Activated CD4-positive, alpha-beta memory T cell treated with anti-CD3 and anti-CD28 coated beads for 36 hours (primary cell): Measurements from ENCODE around the gene CACNA1C. TPM values are rescaled to one million over a fixed set of nuclear protein-coding genes. Genes with fewer than 3 reads are reported as not detected.

ENCODE experiments used
- CTCF ChIA-PET: fragments of 350-600 bp; sonication (Branson Sonifier 250); formaldehyde crosslinking; loops from one replicate; lab custom pipeline; 2021; ENCODE audit warnings: antibody characterized with exemption, inconsistent platforms; lab: Charles Lee
- POLR2A ChIA-PET: fragments of 350-600 bp; sonication (Branson Sonifier 250); formaldehyde crosslinking; loops from one replicate; lab custom pipeline; 2021; ENCODE audit warnings: antibody characterized with exemption; lab: Charles Lee
- DNase-seq: peaks from one replicate; pipeline ENCODE4 v3.0.0-alpha.2; 2020
- H3K27ac Mint-ChIP-seq: one replicate; pipeline ENCODE4 v1.8.0; 2021; ENCODE audit warnings: mixed read lengths
- H3K27me3 Mint-ChIP-seq: one replicate; pipeline ENCODE4 v1.8.0; 2021; ENCODE audit warnings: mixed read lengths
- H3K36me3 Mint-ChIP-seq: one replicate; pipeline ENCODE4 v1.8.0; 2021; ENCODE audit warnings: mixed read lengths
- H3K4me1 Mint-ChIP-seq: one replicate; pipeline ENCODE4 v1.8.0; 2021; ENCODE audit warnings: low read depth, mixed read lengths
- H3K4me3 Mint-ChIP-seq: one replicate; pipeline ENCODE4 v1.8.0; 2021; ENCODE audit warnings: mild to moderate bottlenecking, mixed read lengths
- H3K9me3 Mint-ChIP-seq: one replicate; pipeline ENCODE4 v1.8.0; 2021; ENCODE audit warnings: mixed read lengths
- intact Hi-C: fragments of 100-400 bp; cut with micrococcal nuclease; formaldehyde crosslinking; loops from one replicate; pipeline ENCODE4 v1.15.1; 2023
- total RNA-seq, 2 experiments: library from RNA; stranded (reverse); gene quantifications; one replicate each; pipeline ENCODE4 v1.2.3, GENCODE V29; 2021

Gene CACNA1C
- total RNA-seq, 2 experiments from 2014 or later, result 0.07 to 0.12 TPM

GRCh38 chr12:2338991-2339431, 286.2 kb downstream of the CACNA1C start:
- H3K36me3 Mint-ChIP-seq, result no peaks in the 10 kb centered on the region
- intact Hi-C loops, result no loop called here
- CTCF ChIA-PET, result no interaction called here
- peaks cover 12% of the 10 kb centered on the region for H3K27me3 Mint-ChIP-seq
- H3K4me3 Mint-ChIP-seq, result no peak overlapping the region
- no peak for DNase-seq
- H3K27ac Mint-ChIP-seq, result no peak overlapping the region
- POLR2A ChIA-PET, result no interaction called here
- H3K9me3 Mint-ChIP-seq, result no peaks in the 10 kb centered on the region
- H3K4me1 Mint-ChIP-seq, result no peaks in the 10 kb centered on the region

DNA sequence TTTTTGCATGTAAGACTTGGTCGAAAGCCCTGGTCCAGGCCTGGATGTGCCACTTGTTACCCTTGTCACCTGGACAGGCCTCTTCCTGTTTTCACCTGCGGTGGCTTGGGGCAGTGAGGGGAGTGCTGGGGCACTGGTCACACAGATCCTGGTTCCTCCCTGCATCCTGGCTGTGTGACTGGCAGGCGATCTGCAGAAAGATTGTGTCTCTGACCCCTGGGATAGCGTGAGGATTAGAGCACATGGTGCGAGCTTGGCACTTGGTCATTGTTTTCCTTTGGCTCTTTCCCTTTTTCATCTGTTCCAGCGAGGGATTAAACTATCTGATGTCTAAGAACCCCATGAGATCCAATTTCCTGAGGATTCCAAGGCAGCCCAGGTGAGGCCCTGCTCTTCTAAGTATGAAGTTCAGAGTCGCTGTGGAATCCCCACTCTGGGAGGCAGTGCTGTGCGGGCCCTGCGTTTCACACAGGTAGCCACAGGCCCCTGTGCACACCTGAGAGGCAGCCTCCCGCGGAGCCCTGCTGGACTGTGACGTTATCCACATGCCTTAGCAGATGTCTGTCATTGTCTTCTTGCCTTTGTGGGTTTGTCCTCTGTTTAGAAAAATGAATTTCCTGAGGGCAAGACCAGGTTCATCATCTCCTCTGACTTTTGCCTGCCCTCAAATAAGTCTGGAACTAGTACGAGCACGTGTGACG, 288.4 kb downstream of the CACNA1C start:
- no peak overlapping the region for H3K4me3 Mint-ChIP-seq
- no peaks in the 10 kb centered on the region for H3K9me3 Mint-ChIP-seq
- H3K27me3 Mint-ChIP-seq, result peaks cover 9% of the 10 kb centered on the region
- ChIA-PET POLR2A (no interaction called here), CTCF (no interaction called here)
- intact Hi-C loops, result no loop called here
- no peaks in the 10 kb centered on the region for H3K4me1 Mint-ChIP-seq
- H3K27ac Mint-ChIP-seq, result no peak overlapping the region
- DNase-seq, result no peak
- H3K36me3 Mint-ChIP-seq, result no peaks in the 10 kb centered on the region

GRCh38 chr12:2341871-2342270, 289.1 kb downstream of the CACNA1C start:
- intact Hi-C loops, result no loop called here
- no peak overlapping the region for H3K27ac Mint-ChIP-seq
- no peaks in the 10 kb centered on the region for H3K4me1 Mint-ChIP-seq
- no peak overlapping the region for H3K4me3 Mint-ChIP-seq
- no peak for DNase-seq
- no peaks in the 10 kb centered on the region for H3K36me3 Mint-ChIP-seq
- H3K9me3 Mint-ChIP-seq, result no peaks in the 10 kb centered on the region
- CTCF ChIA-PET, result no interaction called here
- POLR2A ChIA-PET, result no interaction called here
- H3K27me3 Mint-ChIP-seq, result peaks cover 9% of the 10 kb centered on the region

- intact Hi-C loops, result no loop called here
- H3K36me3 Mint-ChIP-seq, result no peaks in the 10 kb centered on the region
- H3K27me3 Mint-ChIP-seq, result peaks cover 6% of the 10 kb centered on the region
- H3K4me3 Mint-ChIP-seq, result no peak overlapping the region
- no peak for DNase-seq
- ChIA-PET CTCF (no interaction called here), POLR2A (no interaction called here)
- H3K27ac Mint-ChIP-seq, result no peak overlapping the region
- H3K9me3 Mint-ChIP-seq, result no peaks in the 10 kb centered on the region
- H3K4me1 Mint-ChIP-seq, result no peaks in the 10 kb centered on the region
Observed at GRCh38 chr12:2343681-2344080, 290.9 kb downstream of the CACNA1C start.

DNA sequence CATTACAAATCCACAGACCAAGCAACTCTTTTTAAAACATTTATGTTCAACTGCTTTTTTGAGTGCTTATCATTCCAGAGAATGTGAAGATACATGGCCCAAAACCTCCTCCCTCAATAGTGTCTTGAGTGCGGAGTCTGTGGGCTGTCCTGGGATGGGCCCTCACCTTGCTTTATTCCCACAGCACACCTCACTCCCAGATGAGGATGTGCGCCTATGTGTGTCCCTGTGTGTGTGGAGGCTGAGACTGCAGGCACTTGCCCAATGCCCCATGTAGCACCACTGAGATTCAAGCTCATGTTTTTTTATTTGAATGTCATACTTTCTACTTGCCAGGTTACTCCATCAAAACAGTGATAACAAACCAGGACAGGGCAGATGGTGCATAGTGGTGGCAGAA, 291.7 kb downstream of the CACNA1C start:
- Mint-ChIP-seq H3K27me3 (peaks cover 6% of the 10 kb centered on the region), H3K9me3 (no peaks in the 10 kb centered on the region), H3K36me3 (no peaks in the 10 kb centered on the region), H3K27ac (no peak overlapping the region), H3K4me1 (no peaks in the 10 kb centered on the region), H3K4me3 (no peak overlapping the region)
- DNase-seq, result no peak
- ChIA-PET CTCF (interaction anchor here (0.5 kb wide), 1 partner anchor 14 kb away, joined by 3 read pairs; no protein-coding TSS in a partner anchor), POLR2A (no interaction called here)
- intact Hi-C loops, result no loop called here

GRCh38 chr12:2344885-2345284, 292.1 kb downstream of the CACNA1C start:
- H3K9me3 Mint-ChIP-seq, result no peaks in the 10 kb centered on the region
- no peak for DNase-seq
- H3K4me1 Mint-ChIP-seq, result no peaks in the 10 kb centered on the region
- ChIA-PET POLR2A (interaction anchor here (0.6 kb wide), 1 partner anchor 23 kb away, joined by 3 read pairs; no protein-coding TSS in a partner anchor), CTCF (interaction anchor here (0.5 kb wide), 1 partner anchor 14 kb away, joined by 3 read pairs; no protein-coding TSS in a partner anchor)
- peaks cover 6% of the 10 kb centered on the region for H3K27me3 Mint-ChIP-seq
- H3K4me3 Mint-ChIP-seq, result no peak overlapping the region
- intact Hi-C loops, result no loop called here
- no peaks in the 10 kb centered on the region for H3K36me3 Mint-ChIP-seq
- H3K27ac Mint-ChIP-seq, result no peak overlapping the region

DNA sequence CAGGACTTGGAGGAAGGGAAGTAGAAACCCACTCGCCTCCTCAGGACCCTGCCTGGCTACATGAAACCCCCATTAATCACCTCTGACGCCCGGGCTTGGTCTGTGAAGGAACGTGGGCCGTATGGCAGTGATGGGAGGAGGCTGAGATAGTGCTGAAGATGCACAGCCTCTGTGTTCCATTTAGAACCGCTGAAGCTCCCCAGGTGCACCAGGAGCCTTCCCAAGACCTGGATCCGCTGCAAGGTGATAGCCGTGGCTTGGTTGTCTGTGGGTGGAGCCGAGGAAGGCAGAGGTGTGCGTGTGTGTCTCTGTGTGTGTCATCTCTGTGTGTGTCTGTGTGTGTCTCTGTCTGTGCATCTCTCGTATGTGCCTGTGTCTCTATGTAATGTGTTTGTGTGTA, 293.1 kb downstream of the CACNA1C start:
- Mint-ChIP-seq H3K9me3 (no peaks in the 10 kb centered on the region), H3K36me3 (no peaks in the 10 kb centered on the region), H3K27ac (no peak overlapping the region), H3K4me1 (no peaks in the 10 kb centered on the region), H3K4me3 (no peak overlapping the region), H3K27me3 (peaks cover 9% of the 10 kb centered on the region)
- CTCF ChIA-PET, result no interaction called here
- intact Hi-C loops, result no loop called here
- DNase-seq, result no peak
- POLR2A ChIA-PET, result no interaction called here

- no peaks in the 10 kb centered on the region for H3K36me3 Mint-ChIP-seq
- POLR2A ChIA-PET, result no interaction called here
- intact Hi-C loops, result no loop called here
- CTCF ChIA-PET, result no interaction called here
- H3K27ac Mint-ChIP-seq, result no peak overlapping the region
- H3K27me3 Mint-ChIP-seq, result peaks cover 7% of the 10 kb centered on the region
- no peak overlapping the region for H3K4me3 Mint-ChIP-seq
- no peaks in the 10 kb centered on the region for H3K4me1 Mint-ChIP-seq
- H3K9me3 Mint-ChIP-seq, result no peaks in the 10 kb centered on the region
- no peak for DNase-seq
Observed at GRCh38 chr12:2346416-2346815, 293.6 kb downstream of the CACNA1C start.

DNA sequence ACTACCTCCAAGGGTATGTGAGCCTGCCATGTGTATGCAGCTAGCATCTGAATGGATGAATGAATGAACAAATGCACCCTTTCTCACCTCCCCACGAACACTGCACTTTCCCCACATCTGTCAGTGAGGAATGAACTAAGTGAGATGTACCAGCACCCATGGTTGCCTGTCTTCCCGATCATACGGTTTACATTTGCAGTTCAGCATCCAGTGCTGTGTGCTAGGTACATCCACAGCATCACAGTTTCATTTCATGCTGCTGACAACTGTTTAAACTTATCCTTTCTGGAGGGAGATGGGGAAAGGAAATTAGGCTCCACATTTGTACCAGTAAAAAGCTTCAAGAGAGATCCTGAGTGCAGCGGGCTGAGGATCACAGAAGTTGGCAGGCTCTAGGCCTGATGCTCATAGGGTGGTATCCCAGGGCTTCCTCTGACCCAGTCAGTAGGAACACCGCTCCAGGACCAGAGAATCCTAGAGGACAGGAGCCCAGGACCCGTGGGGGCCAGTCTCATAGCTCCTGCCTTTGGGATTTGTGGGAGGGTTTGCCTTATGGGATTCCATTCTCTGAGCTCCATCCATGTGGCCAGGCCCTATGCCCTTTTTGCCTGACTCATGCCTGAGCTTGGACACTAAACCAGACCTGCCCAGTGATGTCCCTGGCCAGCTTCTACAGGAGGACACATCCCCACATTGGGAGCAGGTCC, 294.5 kb downstream of the CACNA1C start:
- POLR2A ChIA-PET, result no interaction called here
- Mint-ChIP-seq H3K9me3 (no peaks in the 10 kb centered on the region), H3K4me3 (no peak overlapping the region)

GRCh38 chr12:2347844-2348481, 295.2 kb downstream of the CACNA1C start:
- DNase-seq, result no peak
- peaks cover 11% of the 10 kb centered on the region for H3K27me3 Mint-ChIP-seq
- no peaks in the 10 kb centered on the region for H3K9me3 Mint-ChIP-seq
- POLR2A ChIA-PET, result no interaction called here
- intact Hi-C loops, result no loop called here
- no peaks in the 10 kb centered on the region for H3K36me3 Mint-ChIP-seq
- no peaks in the 10 kb centered on the region for H3K4me1 Mint-ChIP-seq
- no peak overlapping the region for H3K27ac Mint-ChIP-seq
- no peak overlapping the region for H3K4me3 Mint-ChIP-seq
- CTCF ChIA-PET, result no interaction called here

More for the DNA sequence above, 294.5 kb downstream of the CACNA1C start:
- no peaks in the 10 kb centered on the region for H3K4me1 Mint-ChIP-seq
- CTCF ChIA-PET, result no interaction called here
- no peaks in the 10 kb centered on the region for H3K36me3 Mint-ChIP-seq
- intact Hi-C loops, result no loop called here
- no peak for DNase-seq
- no peak overlapping the region for H3K27ac Mint-ChIP-seq
- H3K27me3 Mint-ChIP-seq, result peaks cover 5% of the 10 kb centered on the region

- H3K4me3 Mint-ChIP-seq, result no peak overlapping the region
- intact Hi-C loops, result no loop called here
- ChIA-PET CTCF (no interaction called here), POLR2A (no interaction called here)
- peaks cover 12% of the 10 kb centered on the region for H3K27me3 Mint-ChIP-seq
- H3K4me1 Mint-ChIP-seq, result no peaks in the 10 kb centered on the region
- H3K9me3 Mint-ChIP-seq, result no peaks in the 10 kb centered on the region
- H3K36me3 Mint-ChIP-seq, result no peaks in the 10 kb centered on the region
- DNase-seq, result no peak
- no peak overlapping the region for H3K27ac Mint-ChIP-seq
Observed at GRCh38 chr12:2348482-2348852, 295.7 kb downstream of the CACNA1C start.

DNA sequence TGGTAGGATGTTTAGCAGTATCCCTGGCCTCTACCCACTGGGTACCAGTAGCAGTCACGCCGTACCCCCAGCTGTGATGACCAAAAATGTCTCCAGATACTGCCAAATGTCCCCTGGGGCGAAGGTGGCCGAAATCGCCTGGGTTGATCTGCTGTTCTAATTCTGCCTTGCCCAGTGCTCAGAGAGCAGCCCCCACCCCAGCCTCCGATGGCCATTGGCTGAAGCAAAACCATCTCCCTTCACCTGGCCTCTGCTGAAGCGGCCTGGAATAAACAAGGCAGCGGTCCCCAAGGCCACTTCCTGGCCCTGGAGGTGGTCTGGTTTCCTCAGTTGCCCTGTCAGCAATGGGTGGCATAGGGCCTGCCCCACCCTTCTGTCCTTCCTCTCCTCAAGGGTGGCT, 298.4 kb downstream of the CACNA1C start:
- Mint-ChIP-seq H3K4me1 (no peaks in the 10 kb centered on the region), H3K4me3 (no peak overlapping the region), H3K27me3 (peaks cover 16% of the 10 kb centered on the region), H3K27ac (no peak overlapping the region), H3K36me3 (no peaks in the 10 kb centered on the region), H3K9me3 (no peaks in the 10 kb centered on the region)
- ChIA-PET POLR2A (no interaction called here), CTCF (no interaction called here)
- no peak for DNase-seq
- intact Hi-C loops, result no loop called here
